RKO (cell line): Measurements from ENCODE around the gene HEMK1.

Experiments used
- DNase-seq: peaks from one replicate; pipeline ENCODE4 v3.0.0-alpha.2; 2016; ENCODE audit warnings: low spot score

Gene HEMK1, protein sequence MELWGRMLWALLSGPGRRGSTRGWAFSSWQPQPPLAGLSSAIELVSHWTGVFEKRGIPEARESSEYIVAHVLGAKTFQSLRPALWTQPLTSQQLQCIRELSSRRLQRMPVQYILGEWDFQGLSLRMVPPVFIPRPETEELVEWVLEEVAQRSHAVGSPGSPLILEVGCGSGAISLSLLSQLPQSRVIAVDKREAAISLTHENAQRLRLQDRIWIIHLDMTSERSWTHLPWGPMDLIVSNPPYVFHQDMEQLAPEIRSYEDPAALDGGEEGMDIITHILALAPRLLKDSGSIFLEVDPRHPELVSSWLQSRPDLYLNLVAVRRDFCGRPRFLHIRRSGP

DNA sequence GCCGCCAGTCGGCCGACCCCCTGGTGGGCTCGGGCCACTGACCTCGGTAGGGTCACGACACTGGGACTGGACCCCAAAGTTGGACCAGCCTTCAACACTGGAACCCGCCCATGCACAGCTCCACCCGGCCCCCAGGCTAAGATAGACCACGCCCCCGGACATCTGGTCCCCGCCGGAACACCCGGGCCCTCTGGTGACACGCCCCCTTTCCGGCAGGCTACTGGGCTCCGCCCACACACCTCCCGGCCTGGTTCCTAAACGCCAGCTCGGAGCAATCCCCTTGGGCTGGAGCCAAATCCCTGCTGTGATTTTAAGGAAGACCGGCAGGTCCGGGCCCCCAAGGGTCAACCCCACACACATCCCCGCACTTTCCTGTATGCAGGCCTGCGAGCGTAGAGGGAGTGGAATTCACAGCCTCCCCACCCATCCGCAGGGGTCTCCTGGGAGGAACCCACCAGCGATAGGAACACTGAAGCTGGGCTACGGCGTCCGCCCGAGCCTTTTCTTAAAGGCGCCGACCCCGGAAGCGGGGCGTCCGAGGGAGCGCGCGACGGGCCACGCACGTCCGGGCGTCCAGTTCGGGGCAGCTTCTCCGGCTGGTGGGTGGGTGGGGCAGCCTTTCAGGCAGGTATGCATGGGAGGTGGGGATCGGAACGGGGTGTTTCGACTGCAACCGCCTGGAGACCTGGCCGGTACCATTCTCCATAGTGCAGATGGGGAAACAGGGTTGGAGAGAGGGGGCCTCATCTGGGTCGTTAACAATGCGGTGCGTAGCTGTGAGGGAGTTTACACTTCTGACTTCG, at the start of gene HEMK1:
HEMK1 (plus strand) TSS at position 576 of the 803 bp plus-strand sequence. CDS start 1,583 bp downstream, outside the sequence.
- DNase-seq, result peak; percentile 95

DNA sequence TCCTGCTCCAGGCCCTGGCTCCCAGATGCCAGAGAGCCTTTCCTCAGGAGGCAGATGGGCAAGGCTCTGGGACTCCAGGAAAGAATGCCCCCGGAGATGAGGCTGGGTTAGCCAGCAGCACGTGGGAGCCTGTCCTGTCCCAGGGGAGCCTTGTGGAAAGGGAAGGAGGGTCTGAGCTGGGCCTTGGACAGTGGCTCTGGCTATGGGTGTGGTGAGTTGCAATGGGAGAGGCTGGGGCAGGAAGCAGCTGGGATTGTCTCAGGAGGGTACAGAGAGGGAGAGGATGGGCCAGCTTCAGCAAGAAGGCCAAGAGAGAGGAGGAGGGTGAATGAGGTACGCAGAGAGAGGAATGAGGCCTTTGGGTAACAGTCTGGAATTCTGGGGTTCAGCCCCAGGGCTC, 48.5 kb upstream of the HEMK1 start:
- no peak for DNase-seq

DNA sequence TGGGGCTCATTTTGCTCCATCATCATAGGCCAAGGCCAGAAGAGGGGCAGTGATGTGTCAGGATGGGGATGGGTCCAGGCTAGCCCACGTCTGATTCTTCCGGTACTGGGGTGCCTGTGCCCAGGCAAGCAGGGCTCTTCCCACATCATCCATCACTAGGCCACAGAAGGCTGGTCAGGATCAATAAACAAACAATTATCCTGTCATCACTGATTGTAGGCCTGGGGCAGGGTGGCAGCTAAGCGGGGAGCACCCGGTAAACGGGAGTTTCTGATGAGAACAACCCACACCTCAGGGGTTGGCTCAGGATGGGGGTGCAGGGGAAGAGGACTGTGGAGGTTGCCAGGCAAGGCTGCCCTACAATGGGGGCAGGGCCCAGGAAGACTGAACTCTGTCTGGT, 47.8 kb upstream of the HEMK1 start:
- DNase-seq, result no peak

DNA sequence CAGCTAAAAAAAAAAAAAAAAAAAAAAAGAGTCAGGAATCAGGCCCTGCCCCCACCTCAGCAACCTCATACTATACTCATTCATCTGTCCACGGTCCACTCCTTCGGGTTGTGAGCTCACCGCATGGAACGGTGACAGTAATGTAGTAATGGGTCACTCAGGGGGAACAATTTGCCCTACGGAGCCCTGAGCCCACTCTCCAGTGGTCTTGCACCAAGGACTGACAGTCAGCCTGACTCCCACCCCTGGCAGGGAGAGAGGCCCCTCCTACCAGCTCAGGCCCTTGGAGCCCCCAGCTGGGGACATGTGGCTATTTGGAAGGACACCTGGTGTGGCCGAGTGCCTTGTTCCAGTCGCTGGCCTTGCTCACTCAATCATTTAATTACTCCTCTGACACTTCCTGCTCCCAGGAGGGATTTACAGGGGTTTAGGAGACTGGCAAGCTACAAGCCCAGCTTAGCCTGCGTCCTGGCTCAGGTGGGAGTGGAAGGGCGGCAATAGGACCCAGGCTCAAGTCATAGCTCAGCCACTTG, 46.0 kb upstream of the HEMK1 start:
- no peak for DNase-seq

DNA sequence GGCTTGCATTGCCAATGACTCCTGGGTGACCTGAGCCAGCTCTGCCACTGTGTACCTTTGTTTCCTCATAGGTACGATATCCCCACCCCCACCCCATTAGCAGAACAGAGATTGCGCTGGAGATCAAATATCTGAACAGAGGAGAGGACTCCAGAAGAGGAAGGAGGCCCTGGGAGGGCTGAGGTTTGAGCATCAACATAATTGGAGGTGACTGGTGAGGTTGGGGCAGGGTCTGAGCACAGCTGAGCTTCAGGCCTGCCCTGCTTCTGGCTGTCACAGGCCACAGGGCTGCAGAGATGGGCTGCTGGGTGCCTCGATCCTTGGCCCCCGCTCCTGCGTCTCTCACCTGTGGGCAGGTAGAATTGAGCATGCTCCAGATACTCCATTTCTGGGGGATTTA, 44.6 kb upstream of the HEMK1 start:
- DNase-seq, result no peak

DNA sequence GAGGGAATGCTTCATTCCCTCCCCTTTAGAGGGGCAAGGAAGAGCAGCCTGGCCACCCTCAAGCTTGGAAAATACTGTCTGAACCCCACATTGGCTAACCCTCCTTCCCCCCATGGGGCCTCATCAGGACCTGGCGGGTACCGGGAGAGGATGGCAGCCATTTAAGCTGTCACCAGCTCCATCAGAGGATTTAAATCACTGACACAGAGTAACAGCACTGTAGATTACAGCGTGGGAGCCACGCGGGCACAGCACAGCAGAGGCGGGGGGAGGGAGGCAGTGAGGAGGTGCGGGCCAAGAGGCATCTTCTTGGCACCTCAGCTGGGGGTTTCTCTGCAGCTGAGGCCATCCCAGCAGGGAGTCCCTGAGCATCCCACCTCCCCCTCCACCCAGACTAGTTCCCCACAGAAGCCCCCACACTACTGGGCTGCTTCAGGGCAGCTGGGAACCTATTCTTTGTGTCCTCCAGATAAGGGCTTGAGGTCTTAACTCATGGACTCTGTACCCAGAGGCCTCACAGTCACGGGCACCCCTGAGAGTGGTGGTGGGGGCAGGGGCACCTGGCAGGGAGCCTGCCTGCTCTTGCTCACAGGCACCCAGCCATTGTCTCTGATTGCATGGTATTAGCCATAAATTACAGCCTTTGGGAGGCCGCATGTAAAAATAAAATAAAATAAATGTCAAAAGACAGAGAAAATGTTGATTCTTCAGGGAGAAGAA, 44.0 kb upstream of the HEMK1 start:
- no peak for DNase-seq

DNA sequence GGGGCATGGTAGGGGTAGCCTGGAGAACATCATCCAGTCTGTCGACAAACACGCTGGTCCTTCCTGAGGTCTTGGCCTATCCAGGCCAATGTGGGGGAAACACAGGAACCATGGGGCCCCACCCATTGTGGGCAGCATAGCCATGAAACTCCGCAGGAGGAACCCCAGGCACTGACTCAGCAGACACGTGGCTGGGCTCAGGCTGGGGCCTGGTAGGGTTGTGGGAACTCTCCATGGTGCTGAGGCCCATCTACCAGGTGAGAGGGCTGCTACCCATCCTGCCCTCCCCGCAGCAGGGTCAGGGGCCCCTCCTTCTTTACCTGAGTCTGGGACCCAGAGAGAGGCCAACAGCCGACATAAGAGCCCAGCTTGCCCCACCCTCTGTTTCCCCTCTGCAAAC, 43.3 kb upstream of the HEMK1 start:
- peak; percentile 75 for DNase-seq

DNA sequence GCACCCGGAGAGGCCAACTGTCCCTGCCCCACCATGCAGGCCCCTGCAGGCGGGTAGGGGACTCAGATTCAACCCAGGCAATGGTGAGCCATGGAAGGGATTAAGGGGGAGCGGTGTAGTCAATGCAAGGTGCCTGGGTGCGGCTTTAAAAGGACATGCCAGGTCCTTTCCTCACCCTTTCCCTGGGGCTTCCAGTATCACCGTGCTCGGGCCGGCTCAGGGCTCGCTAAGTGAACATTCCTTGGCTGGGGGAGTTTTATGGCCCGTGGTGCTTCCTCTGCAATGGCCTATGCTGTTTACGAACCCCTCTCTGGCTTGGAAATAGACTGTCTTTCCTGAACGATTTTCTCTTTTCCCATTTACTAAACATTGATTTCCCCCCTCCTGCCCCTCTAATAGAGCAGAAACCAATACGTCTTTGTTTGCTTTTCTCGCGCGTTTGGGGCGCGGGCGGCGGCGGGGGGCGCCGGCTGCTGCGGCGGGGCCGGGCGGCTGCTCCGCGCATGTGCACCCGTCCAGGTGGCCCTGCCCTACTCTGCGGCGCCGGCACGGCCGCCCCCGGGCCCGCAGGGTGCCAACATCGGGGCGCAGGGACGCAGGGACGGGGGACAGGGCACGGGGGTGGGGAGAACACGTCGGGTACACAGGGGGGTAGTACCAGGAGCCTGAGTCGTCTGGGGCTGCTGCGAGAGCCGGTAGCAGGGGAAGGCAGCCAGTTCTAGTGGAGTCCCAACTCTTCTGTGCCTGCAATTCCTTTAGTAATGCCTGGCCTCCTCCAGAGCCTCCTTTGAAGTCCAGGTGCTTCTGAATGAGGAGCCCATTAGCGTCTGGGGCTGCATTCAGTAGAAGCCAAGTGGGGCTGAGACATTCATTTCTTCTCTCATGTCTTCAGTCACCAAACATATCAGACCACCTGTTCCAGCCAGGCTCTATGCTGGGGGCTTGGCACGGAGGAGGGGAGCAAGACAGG, 39.0 kb upstream of the HEMK1 start:
- no peak for DNase-seq

DNA sequence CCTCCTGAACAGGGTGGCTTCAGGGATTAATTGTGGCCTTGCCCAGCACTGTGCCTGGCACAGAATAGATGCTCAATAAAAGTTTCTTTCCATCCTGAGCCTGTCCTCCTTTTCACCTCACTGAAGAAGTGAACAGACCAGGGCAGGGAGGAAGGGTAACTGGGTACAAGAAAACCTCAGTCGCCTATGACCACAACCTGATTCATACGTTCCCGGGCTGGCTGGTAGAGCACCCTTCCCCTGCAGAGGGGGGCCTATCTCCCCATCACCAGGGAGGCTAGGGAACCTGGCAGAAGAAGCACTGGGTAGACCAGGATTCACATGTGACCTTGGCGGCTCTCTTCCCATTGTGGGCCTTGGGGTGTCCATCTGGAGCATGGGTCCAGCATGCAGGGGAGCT, 38.1 kb upstream of the HEMK1 start:
- no peak for DNase-seq

DNA sequence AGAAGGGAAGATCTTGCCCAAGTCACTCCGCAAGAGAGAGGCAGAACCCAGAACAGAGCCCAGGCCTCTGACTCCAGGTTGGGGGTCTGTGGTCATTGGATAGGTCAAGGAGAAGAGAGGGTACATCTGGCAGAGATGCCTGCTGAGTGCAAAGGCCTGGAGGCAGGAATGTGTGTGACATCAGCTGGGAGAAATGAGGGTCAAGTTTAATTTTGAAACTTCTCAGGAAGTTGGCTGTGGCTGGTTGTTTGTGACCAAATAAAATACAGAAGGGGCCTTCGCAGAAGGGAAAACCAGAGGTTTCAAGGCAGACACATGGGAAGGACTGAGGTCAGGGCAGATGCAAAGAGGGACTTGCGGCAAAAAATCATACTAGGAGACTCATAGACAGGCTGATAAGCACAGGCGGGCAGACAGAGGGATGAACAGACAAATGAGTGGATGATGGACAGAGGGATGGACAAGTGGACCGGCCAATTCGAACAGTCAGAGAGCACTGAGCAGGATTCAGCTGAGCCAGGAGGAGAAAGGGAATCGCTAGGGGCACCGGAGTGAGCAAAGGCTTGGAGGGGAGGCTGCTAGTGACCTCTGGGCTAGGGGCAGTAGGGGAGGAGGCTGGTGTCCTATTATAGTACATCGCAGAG, 37.1 kb upstream of the HEMK1 start:
- no peak for DNase-seq

DNA sequence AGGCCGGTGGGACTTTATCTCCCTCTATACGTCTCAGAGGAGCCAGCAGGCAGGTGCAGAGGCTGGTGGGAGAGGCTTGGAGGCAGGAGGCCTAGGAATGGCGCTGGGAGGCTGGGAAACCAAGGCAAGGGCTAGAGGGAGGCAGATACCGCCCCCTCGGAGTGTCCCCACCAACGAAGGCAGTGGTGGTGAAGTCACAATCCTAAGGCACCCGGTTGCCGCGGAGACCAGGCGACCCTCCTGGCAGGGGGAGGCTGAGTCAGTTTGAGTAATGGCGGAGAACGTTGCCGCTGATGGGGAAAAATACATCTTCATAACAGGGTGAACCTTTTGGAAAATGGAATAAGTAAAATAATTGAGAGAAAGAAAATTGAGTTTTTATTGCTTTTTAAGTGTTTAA, 36.0 kb upstream of the HEMK1 start:
- DNase-seq, result no peak

DNA sequence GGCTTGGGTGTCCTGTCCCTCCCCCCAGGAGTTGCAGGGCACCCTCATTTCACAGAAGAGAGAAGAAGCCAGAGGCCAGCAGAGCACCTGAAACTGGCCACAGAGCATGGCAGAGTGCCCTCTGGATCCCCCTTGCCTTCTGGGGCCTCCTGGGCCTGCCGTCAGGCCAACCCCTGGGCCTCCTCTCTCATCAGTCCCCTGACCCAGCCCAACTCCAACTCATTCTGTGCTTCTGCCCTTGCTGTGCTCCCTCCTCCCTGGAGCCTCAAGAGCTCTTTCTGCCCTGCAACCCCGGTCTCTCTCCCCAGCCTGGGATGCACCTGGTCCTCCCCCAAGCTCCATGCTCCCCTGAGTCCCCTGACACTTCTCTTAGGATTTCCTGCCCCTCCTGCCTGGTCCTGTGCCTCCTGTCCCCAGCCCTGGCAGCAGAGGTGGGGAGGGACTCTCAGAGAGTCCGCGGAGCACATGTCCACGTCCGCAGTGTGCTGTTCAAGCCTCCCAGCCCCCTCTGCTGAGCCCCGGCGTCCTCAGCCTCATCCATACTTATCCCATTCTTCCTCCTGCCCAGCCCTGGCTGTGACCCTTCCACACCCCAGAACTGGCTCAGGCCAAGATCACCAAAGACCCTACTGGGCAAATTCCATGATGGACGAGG, 35.4 kb upstream of the HEMK1 start:
- no peak for DNase-seq

DNA sequence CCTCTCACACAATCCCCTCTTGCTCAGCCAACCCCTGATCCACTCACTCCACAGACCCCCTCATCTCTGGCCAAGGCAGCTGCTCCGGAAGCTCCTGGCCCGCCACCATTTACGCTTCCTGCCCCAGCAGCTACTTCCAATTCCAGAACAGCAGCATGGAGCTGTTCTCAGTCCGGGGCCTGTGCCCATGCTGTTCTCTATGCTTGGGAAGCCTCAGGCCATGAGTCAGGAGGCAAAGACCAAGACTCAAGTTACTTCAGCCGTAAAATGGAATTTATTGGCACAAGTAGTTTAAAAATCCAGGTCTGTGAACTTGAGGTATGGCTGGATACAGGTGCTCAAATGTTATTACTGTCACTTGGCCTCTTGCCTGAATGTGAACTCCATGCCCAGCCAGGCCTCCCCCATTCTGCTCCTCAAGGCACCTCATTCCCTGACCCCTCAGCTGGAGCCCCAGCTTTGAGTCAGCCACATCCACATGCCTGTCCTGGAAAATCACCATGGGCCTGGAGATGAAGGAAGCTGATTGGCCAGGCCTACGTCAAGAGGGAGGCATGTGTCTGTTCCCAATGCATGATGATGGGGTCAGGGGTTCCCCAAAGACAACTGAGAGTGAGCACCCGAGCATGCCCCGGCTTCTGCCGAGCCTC, 34.5 kb upstream of the HEMK1 start:
- no peak for DNase-seq

DNA sequence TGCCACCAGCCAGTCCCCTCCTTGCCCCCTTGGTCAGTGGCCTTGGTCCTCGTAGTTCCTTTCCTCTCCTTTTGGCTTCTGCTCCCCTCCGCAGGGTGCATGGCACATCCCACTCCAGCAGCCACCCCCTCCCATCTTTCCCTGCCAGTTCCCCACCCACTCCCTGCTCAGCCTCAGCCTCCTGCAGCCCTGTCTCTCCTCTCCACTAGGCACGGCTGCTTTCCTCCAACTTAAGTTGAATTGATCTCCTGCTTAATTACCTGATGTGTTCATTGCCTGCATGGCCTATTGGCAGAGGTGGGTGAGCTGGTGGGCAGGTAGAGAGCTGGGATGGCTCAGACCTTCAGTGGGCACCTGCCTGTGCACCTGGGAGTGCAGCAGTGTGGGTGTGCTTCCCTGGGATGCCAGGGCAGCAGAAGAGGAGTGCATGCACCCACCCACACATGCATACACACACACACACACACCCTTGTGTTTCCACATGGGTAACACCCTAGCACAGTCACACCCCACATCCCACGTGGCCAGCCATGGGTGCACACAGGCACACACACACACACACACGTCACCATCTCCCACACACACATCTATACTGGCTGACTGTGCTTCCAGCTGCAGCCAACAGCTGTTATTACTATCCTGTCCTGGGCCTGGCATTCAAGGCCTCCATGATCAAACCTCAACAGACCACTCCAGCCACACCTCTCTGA, 32.7 kb upstream of the HEMK1 start:
- DNase-seq, result no peak

DNA sequence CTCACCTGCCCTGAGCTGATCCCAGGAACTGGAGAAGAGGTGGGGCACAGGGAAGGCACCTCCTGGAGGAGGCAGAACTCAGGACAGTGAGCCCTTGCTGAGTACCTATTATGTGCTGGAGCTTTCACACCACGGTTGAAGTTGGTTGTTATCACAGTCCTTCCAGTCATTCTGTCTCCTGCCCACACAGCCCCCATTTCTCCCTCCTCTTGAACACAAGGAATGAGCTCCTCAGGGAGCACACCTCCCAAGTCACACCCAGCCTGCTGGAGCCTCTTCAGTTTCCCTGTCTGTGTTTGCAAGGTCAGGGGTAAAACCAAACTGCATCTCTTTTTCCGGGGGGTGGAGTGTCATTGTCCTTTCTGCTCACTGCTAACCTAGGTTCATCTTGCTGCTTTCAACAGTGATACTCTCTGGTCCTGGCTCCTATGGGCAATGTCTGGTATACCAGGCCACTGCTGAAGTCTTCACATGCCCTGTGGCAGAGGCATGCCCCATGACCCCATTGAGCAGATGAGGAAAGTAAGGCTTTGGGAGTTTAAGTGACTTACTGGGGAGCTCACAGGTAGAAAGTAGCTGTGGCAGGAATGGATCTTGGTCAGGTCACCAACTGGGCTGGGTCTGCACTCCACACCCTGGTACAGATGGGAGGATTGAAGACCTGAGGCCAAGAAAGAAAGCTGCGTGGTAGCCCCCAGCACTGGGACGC, 31.7 kb upstream of the HEMK1 start:
- DNase-seq, result no peak

DNA sequence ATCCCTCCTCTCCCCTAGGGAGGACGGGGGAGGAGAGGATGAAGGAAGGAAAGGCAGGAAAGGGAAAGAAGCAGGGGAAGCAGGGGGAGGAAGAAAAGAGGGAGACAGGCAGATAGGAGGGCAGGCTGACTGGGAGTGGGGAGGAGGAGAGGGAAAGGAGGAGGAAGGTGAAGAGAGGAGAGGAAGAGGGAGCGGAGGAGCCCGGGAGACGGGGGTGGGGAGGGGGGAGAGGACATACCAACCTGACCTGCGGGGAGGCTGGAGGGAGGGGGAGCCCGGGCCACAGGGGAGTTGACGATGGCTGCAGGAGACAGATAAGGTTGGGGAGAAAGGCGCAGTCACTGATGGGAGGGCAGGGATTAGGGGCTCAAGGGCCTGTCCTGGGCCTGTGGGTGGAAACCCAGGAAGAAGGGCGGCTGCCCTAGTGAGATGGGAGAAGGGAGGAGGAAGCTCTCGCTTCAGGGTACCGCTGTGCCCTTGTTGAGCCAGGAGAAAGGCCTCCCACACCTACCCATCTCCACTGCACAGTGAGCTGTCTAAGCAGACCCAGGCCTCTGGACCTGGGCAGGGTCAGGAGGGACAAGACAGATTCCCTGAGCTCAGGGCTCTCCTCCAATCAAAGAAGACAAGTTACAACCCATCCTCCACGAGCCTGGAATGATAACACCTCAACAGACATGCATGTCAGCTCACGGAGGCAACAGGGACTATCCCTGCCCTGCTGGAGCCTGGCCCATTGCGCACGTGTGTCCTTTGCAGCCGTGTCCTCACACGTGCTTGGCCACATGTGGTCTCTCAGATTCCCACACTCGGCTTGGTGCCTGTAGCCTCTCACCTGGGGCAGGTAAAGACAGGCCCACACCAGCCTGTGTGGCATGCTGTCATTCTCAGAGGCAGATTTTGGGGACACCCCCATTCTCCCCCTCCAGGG, 29.7 kb upstream of the HEMK1 start:
- no peak for DNase-seq
